Neural progenitor cell (in vitro differentiated cells): ENCODE data around the gene BIRC5. TPM values are rescaled to one million over a fixed set of nuclear protein-coding genes. Genes with fewer than 3 reads are reported as not detected.

ENCODE experiments used
- DNase-seq: peaks from one replicate; pipeline ENCODE4 v3.0.0-alpha.2; 2016; ENCODE audit warnings: low spot score
- H2AFZ ChIP-seq: fragments of 200-600 bp; sonication (generic); replicated peaks from 2 replicates; pipeline ENCODE4 v1.6.1; 2016; ENCODE audit warnings: antibody characterized with exemption
- H3F3A ChIP-seq: fragments of 200-600 bp; sonication (generic); 2 replicates; pipeline ENCODE4 v1.6.1; 2016; ENCODE audit warnings: antibody characterized with exemption, low read depth
- H3K27ac ChIP-seq: fragments of 200-600 bp; sonication (generic); 2 replicates; pipeline ENCODE4 v1.5.1; 2016; ENCODE audit warnings: mild to moderate bottlenecking
- H3K27me3 ChIP-seq: fragments of 200-600 bp; sonication (generic); 2 replicates; pipeline ENCODE4 v1.6.1; 2016; ENCODE audit warnings: mild to moderate bottlenecking, moderate library complexity
- H3K36me3 ChIP-seq: fragments of 200-600 bp; sonication (generic); 2 replicates; pipeline ENCODE4 v1.5.1; 2016
- H3K4me1 ChIP-seq: fragments of 200-600 bp; sonication (generic); 2 replicates; pipeline ENCODE4 v1.6.1; 2016; ENCODE audit warnings: mixed run types
- H3K4me2 ChIP-seq: fragments of 200-600 bp; sonication (generic); 2 replicates; pipeline ENCODE4 v1.6.1; 2016
- H3K4me3 ChIP-seq: fragments of 200-600 bp; sonication (generic); 2 replicates; pipeline ENCODE4 v1.5.1; 2016
- H3K79me2 ChIP-seq: fragments of 200-600 bp; sonication (generic); 2 replicates; pipeline ENCODE4 v1.6.1; 2016; ENCODE audit warnings: low read depth
- H3K9ac ChIP-seq: fragments of 200-600 bp; sonication (generic); 2 replicates; pipeline ENCODE4 v1.6.1; 2016
- H3K9me3 ChIP-seq: fragments of 200-600 bp; sonication (generic); 2 replicates; pipeline ENCODE4 v1.5.1; 2016; ENCODE audit warnings: low read depth
- H4K20me1 ChIP-seq: fragments of 200-600 bp; sonication (generic); 2 replicates; pipeline ENCODE4 v1.6.1; 2016; ENCODE audit warnings: low read depth
- H3K27ac Mint-ChIP-seq: 3 replicates; pipeline ENCODE4 v1.8.0; 2021; ENCODE audit warnings: mixed read lengths
- H3K27me3 Mint-ChIP-seq: 2 replicates; pipeline ENCODE4 v1.8.0; 2022; ENCODE audit warnings: low read depth, mild to moderate bottlenecking, inconsistent platforms, moderate library complexity, mixed read lengths; ENCODE audit not compliant: insufficient read depth
- H3K36me3 Mint-ChIP-seq: 3 replicates; pipeline ENCODE4 v1.8.0; 2021; ENCODE audit warnings: mixed read lengths
- H3K4me1 Mint-ChIP-seq: 3 replicates; pipeline ENCODE4 v1.8.0; 2021; ENCODE audit warnings: mixed read lengths
- H3K4me3 Mint-ChIP-seq: 3 replicates; pipeline ENCODE4 v1.8.0; 2021; ENCODE audit warnings: mild to moderate bottlenecking, moderate library complexity, mixed read lengths
- H3K9me3 Mint-ChIP-seq: 3 replicates; pipeline ENCODE4 v1.8.0; 2020; ENCODE audit warnings: mixed read lengths
- CTCF ChIP-seq: fragments of 200-600 bp; sonication (generic); IDR thresholded peaks from 2 replicates; pipeline ENCODE4 v1.5.1; 2017; ENCODE audit warnings: antibody characterized with exemption, mild to moderate bottlenecking
- EZH2 ChIP-seq: fragments of 200-600 bp; sonication (generic); IDR thresholded peaks from 2 replicates; pipeline ENCODE4 v1.6.1; 2017; ENCODE audit warnings: antibody characterized with exemption, mild to moderate bottlenecking, moderate library complexity
- EZH2phosphoT487 ChIP-seq: fragments of 200-600 bp; sonication (generic); IDR thresholded peaks from 2 replicates; pipeline ENCODE4 v1.6.1; 2017; ENCODE audit warnings: antibody characterized with exemption
- total RNA-seq: library from RNA; depleted of rRNA; stranded (reverse); fragments of >200 nt; gene quantifications from 2 replicates; pipeline ENCODE4 v1.2.3, GENCODE V29; 2015; ENCODE audit warnings: low replicate concordance

BIRC5 gene
- total RNA-seq, 1 donor from 2014 or later = 144 TPM

- H4K20me1 ChIP-seq = no peaks in the 10 kb centered on the region
- H3K4me2 ChIP-seq = no peak overlapping the region
- Mint-ChIP-seq H3K36me3 (peaks cover 9% of the 10 kb centered on the region), H3K9me3 (no peaks in the 10 kb centered on the region), H3K4me3 (no peak overlapping the region), H3K4me1 (no peaks in the 10 kb centered on the region), H3K27me3 (peaks cover 4% of the 10 kb centered on the region), H3K27ac (no peak overlapping the region)
- no peaks in the 10 kb centered on the region for H3K27me3 ChIP-seq
- H3F3A ChIP-seq = no peaks in the 10 kb centered on the region
- no peak overlapping the region for H3K27ac ChIP-seq
- H3K9ac ChIP-seq = no peak overlapping the region
- no peaks in the 10 kb centered on the region for H3K4me1 ChIP-seq
- H3K36me3 ChIP-seq = no peaks in the 10 kb centered on the region
- H3K79me2 ChIP-seq = no peaks in the 10 kb centered on the region
- no peak for TF ChIP-seq EZH2
- TF ChIP-seq EZH2phosphoT487 = no peak
- TF ChIP-seq CTCF = no peak
- H2AFZ ChIP-seq = no peak overlapping the region
- H3K9me3 ChIP-seq = no peaks in the 10 kb centered on the region
- no peak for DNase-seq
- no peak overlapping the region for H3K4me3 ChIP-seq
Observed at GRCh38 chr17:78202666-78203065, 11.4 kb upstream of the BIRC5 start.

- Mint-ChIP-seq H3K9me3 (no peaks in the 10 kb centered on the region), H3K4me1 (no peaks in the 10 kb centered on the region), H3K27ac (no peak overlapping the region), H3K36me3 (peaks cover 4% of the 10 kb centered on the region), H3K4me3 (no peak overlapping the region), H3K27me3 (peaks cover 2% of the 10 kb centered on the region)
- H3K4me2 ChIP-seq = no peak overlapping the region
- H3K9me3 ChIP-seq = no peaks in the 10 kb centered on the region
- no peaks in the 10 kb centered on the region for H4K20me1 ChIP-seq
- H3K4me3 ChIP-seq = no peak overlapping the region
- H3K27me3 ChIP-seq = no peaks in the 10 kb centered on the region
- DNase-seq = no peak
- no peak overlapping the region for H3K9ac ChIP-seq
- H3F3A ChIP-seq = no peaks in the 10 kb centered on the region
- H2AFZ ChIP-seq = no peak overlapping the region
- TF ChIP-seq EZH2phosphoT487 (no peak), EZH2 (no peak), CTCF (no peak)
- no peaks in the 10 kb centered on the region for H3K79me2 ChIP-seq
- no peak overlapping the region for H3K27ac ChIP-seq
- H3K36me3 ChIP-seq = no peaks in the 10 kb centered on the region
- H3K4me1 ChIP-seq = no peaks in the 10 kb centered on the region
Observed at GRCh38 chr17:78204387-78205123, 9.5 kb upstream of the BIRC5 start.

- peaks cover 2% of the 10 kb centered on the region for H3K27me3 Mint-ChIP-seq
- no peak overlapping the region for H3K4me2 ChIP-seq
- H3K9me3 Mint-ChIP-seq = no peaks in the 10 kb centered on the region
- DNase-seq = no peak
- no peaks in the 10 kb centered on the region for H3K4me1 ChIP-seq
- H3K27ac ChIP-seq = no peak overlapping the region
- no peak overlapping the region for H3K4me3 Mint-ChIP-seq
- no peak overlapping the region for H3K4me3 ChIP-seq
- TF ChIP-seq EZH2phosphoT487 = no peak
- TF ChIP-seq EZH2 = no peak
- no peak for TF ChIP-seq CTCF
- H3F3A ChIP-seq = no peaks in the 10 kb centered on the region
- H3K36me3 ChIP-seq = no peaks in the 10 kb centered on the region
- H3K27ac Mint-ChIP-seq = no peak overlapping the region
- H3K79me2 ChIP-seq = no peaks in the 10 kb centered on the region
- H3K36me3 Mint-ChIP-seq = peaks cover 4% of the 10 kb centered on the region
- no peaks in the 10 kb centered on the region for H4K20me1 ChIP-seq
- H3K4me1 Mint-ChIP-seq = no peaks in the 10 kb centered on the region
- no peak overlapping the region for H2AFZ ChIP-seq
- no peak overlapping the region for H3K9ac ChIP-seq
- H3K27me3 ChIP-seq = no peaks in the 10 kb centered on the region
- H3K9me3 ChIP-seq = no peaks in the 10 kb centered on the region
Observed at GRCh38 chr17:78205124-78205775, 8.8 kb upstream of the BIRC5 start.
